ENCODE results near the gene ZP1. TPM values are rescaled to one million over a fixed set of nuclear protein-coding genes. Genes with fewer than 3 reads are reported as not detected.
"Not testable (repeated sequence)": the region's sequence is repeated elsewhere in the genome, so short reads cannot be mapped to it uniquely, and the experiment has no call there.

Gene ZP1, protein sequence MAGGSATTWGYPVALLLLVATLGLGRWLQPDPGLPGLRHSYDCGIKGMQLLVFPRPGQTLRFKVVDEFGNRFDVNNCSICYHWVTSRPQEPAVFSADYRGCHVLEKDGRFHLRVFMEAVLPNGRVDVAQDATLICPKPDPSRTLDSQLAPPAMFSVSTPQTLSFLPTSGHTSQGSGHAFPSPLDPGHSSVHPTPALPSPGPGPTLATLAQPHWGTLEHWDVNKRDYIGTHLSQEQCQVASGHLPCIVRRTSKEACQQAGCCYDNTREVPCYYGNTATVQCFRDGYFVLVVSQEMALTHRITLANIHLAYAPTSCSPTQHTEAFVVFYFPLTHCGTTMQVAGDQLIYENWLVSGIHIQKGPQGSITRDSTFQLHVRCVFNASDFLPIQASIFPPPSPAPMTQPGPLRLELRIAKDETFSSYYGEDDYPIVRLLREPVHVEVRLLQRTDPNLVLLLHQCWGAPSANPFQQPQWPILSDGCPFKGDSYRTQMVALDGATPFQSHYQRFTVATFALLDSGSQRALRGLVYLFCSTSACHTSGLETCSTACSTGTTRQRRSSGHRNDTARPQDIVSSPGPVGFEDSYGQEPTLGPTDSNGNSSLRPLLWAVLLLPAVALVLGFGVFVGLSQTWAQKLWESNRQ
- total RNA-seq (ENCODE audit: insufficient read depth, low replicate concordance): 0.96 TPM

DNA sequence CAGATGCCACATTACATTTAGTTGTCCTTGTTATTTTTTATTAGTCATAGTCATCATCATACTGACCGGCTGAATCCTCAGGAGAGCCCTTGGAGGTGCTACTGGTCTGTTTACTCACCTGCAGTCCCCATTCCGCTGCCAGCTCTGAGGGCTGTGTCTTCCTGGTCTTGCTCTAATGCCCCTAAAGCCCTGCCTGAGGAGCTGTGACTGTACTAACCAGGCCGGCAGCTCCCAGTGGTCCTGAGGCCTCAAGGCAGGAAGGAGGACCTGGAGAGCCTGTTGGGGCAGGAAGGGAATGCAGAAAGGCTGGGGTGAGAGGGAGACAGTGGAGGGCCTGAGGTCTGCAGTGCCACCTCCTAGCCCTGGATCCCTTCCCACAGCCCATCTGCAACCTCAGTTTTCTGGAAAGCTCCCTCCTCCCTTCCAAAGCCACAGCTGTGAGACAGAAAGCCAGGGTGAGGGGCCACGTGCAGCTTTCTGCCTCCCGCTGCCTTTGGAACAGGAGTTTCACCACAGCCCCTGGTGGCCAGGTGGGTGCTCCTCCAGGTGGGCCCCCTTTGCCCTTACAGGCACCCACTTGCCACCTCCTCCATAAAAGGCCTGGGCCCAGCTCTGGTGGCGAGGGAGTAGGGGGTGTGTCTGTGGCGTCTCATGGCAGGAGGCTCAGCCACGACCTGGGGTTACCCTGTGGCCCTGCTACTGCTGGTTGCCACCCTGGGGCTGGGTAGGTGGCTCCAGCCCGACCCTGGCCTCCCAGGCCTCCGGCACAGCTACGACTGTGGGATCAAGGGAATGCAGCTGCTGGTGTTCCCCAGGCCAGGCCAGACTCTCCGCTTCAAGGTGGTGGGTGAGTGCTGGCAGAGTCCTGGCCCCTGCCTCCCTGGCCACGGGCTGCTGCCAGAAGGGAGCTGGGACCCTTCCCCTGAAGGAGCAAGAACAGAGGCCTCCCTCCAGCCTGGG lies at the start of gene ZP1:
Gene ZP1, plus strand, starts transcription at position 632 of the 960 bp plus-strand sequence. Its CDS starts 20 bp downstream, at position 652.
- no peak for DNase-seq (ENCODE audit: low spot score)

DNA sequence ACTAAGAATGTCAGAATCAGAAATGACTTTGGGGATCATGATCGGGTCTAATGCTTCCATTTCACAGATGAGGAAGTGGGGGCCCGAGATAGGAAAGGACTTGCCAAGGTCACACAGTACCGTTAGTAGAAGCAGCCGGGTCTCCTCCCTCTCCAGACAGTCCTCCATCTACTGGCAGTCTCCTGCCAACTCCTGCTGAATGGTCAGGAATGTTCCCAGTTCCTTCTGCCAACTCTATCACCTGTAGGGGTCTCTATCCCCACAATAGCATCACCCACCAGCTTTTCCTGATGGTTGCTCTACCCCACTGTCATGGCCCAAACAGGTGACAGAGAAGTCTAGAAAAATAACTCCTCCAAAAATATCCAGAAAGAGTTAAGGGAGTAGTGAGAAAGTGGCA lies 49.3 kb upstream of the ZP1 start:
- DNase-seq (ENCODE audit: low spot score): no peak

DNA sequence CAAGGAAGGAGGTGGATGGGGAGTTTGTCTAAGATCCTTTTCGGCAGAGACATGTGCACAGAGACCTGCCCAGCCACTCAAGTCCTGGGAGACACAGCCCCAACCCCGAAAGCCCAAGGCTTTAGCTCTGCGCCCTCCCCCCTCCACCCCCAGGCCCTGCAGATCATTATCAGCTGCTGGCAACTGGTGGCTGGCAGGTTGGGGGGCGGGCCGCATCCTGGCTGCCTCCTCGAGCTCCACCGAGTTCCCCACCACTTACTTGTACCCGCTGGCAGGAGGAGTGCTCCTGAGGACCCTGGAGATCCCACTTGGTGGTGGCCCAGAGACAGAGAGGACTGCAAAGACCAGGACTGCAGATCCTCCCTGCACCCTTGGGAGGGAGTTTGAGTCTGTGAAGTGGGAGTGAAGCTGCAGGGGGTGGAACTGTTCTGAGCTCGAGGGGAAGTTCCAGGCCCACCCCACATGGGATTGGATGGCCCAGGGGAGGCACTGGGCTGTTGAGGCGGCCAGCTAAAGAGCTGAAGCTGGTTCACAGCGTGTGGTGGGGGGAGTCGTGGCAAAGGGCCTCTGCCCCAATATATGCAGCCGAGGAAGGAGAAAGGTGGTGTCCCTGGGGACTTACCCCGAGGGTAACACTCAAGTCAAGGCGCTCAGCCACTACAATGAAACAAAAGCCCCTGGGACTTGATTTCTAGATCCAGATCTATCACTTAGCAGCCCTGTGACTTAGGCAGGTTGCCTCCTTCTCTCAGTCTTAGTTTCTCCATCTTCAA lies 45.3 kb upstream of the ZP1 start:
- no peak for DNase-seq (ENCODE audit: low spot score)

DNA sequence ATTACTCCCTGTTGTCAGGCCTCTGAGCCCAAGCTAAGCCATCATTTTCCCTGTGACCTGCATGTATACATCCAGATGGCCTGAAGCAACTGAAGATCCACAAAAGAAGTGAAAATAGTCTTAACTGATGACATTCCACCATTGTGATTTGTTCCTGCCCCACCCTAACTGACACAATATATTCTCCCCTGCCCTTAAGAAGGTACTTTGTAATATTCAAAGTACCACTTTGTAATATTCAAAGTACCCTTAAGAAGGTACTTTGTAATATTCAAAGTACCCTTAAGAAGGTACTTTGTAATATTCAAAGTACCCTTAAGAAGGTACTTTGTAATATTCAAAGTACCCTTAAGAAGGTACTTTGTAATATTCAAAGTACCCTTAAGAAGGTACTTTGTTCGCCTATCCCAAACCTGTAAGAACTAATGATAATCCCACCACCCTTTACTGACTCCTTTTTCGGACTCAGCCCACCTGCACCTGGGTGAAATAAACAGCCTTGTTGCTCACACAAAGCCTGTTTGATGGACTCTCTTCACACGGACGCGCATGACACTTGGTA lies 43.5 kb upstream of the ZP1 start:
- DNase-seq (ENCODE audit: low spot score): not testable (repeated sequence)

DNA sequence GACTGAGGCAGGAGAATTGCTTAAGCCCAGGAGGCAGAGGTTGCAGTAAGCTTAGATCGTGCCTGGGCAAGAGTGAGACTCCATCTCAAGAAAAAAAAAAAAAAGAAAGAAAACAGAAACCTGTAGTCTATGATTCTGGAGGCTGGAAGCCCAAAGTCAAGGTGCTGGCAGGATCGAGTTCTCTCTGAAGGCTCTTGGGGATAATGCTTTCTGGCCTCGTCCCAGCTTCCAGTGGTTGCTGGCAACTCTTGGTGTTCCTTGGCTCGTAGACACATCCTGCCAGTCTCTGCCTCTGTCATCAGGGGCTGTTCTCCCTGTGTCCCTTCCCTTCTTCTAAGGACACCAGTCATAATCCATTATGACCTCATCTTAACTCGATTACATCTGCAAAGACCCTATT lies 42.2 kb upstream of the ZP1 start:
- no peak for DNase-seq (ENCODE audit: low spot score)

DNA sequence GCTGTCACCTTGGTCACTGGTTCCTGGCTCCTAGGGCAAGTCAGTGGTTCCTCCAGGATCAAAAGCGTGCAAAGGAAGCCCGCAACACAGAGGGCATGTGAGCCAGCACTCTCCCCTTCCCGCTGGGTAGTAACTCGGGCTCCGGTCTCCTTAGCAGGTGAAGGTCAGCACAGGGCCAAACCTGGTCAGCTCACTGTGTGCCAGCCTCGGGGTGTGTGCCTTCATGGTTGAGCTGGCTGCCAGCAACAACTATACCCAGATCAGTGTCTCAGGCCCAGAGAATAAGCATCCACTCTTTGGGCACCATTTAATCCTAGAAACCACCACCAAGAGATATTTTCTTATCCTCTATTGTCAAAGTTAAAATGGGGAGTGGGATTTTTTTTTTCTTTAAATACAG lies 41.6 kb upstream of the ZP1 start:
- no peak for DNase-seq (ENCODE audit: low spot score)

DNA sequence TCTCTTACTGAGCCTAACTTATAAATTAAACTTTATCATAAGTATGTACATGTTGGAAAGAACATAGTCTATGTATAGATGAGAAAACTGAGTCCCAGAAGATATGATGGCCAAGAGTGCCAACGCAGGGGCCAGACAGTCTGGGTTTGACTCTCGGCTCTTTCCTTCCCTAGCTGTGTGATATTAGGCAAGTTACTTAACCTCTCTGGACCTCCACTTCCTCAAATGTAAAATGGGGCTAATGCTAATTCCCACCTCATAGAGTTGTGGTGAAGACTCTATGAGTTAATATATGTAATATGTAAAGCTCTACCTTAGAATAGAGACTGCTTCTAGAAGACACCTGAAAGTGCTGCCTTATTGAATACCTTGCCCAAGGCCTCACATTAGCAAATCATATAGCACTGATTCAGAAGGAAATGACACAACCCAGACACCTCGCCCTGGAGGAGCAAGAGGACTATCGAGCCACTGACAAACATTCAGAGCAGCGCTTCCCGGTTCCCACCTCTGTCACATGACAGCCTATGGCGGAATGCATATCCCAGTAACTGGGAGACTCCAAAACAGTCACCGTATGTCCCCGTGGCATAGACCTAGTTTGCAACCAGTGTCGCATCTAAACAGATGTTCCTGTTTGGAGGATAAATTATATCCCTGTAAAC lies 36.7 kb upstream of the ZP1 start:
- no peak for DNase-seq (ENCODE audit: low spot score)

DNA sequence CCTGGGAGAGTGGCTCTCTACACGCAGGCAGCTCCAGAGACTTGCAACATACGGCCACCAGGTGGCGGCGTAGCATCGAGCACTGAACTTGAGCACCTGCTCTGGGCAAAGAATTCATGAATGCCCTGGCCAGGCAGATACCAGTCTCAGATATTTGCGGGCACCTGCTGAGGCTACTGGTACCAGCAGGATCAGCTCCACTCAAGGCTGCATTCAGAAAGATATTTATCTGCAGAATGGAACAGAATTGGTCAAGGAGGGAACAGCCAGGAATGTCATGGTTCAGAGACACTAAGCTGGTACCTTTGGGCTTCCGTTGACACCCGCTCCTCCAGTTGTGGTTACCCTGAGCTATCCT lies 36.2 kb upstream of the ZP1 start:
- peak; percentile 77 for DNase-seq (ENCODE audit: low spot score)

DNA sequence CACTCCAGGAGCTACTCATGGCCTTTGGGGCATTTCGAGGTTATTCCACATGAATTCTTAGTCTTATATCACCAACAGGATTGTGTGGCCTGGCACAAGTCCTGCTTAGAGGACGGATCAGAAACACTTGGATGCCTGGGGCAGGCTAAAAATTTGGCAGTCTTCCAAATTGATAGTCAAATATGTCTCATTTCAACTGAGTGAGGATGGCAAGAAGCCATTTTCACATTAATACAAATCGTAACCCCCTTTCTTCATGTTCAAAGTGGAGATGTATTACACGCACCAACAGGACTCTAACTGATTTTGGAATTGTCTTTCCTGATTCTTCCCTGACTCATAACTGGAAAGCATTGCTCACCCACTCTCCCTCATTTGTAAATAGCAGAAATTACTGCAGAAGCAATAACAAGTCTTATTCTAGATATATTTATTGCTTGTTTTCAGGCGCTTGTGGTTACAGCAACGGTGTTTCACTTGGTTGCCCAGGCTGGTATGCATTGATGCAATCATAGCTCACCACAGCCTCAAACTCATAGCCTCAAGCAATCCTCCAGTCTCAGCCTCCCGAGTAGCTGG lies 35.8 kb upstream of the ZP1 start:
- no peak for DNase-seq (ENCODE audit: low spot score)

DNA sequence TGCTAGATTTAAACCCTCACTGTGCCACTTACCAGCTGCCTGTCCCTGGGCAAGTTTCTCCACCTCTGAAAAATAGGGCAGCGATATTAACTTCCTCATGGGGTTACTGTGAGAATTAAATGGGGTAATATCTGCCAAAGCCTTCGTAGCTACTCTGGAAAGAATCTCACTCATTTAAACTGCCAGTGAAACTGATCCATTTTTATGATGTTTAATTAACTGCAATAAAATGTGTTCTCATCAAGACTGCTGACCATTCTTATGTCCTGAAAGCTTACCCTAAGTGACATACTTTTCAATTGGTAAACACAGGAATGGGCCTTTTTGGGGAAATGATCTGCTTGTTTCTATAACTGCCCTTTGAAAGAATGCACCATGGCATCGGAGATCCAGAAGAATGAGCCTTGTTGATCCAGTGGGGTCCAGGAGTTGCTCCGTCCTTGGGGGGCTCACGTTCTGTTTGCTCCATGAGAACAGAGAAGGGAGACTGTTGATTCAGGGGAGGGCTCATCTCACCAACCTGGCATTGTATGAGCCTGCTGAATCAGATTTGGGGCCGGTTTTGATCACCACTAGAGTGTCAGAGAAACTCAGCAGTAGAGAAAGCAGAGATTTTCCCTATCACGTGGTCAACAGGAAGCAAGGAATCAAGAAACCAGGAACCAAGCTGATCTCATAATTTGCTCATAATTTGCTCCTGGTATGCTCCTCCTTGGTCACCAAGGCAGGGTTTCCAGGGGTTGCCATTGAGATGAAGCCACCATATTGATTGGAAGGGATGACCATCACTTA lies 32.4 kb upstream of the ZP1 start:
- DNase-seq (ENCODE audit: low spot score): no peak

DNA sequence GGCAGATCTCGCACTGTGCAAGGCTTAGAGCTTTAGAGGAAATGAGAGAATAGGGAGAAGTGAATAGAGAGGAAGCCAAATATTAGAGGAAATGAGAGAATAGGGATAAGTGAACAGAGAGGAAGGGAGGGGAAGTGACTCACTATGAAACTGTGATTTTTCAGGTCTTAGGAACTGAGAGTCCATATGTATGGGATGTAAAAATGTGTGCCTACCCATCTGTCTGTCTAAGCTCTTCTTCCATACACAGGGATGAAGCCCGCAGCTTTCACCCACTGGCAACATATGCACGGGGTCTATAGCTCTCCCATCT lies 31.9 kb upstream of the ZP1 start:
- peak; percentile 32 for DNase-seq (ENCODE audit: low spot score)

DNA sequence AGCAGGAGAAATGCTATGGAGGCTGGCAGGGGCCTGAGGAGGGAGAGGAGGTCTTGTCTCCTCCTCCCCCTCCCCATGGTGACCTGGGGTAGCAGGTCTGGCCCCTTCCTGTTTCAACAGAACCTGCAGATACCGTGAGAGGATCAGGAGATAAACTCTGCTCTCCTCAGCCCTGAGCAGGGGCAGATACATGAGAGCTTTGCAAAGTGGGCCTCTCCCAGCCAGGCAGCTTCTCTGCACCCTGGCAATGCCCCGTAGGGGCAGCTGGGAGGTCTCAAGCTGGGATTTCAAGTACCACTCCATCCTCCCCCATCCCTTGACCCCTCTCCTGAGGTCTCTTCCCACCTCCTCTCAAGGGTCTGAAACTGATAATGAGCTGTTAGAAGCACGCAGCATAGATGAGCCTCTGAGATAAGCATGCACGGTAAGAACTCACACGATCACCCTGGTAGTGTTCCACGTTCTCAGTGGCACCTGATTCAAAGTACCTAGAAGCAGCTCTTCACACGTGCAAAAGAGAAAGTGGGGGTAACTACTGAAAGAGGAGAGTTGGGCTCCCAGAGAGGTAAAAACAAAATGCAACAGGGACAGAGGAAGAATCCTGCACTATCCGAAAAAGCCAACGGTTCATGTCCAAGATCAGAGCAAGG lies 30.4 kb upstream of the ZP1 start:
- DNase-seq (ENCODE audit: low spot score): no peak

DNA sequence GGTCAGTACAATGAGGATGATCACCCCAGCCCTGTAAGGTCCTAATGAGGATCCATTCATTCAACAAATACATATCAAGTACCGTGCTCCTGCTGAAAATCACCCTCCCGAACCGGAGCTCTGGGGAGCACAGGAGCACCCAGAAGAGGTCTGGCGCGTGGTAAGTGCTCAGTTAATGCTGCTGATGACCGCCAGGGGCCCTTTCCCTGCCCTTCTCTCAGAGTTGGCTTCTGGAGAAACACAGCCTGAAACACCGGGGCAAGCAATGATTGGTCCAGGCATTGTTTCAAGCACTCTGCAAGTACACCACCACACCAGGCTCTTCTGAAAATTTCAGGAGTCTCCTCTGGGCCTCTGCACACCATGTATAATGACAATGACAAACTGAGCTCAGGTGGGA lies 29.2 kb upstream of the ZP1 start:
- no peak for DNase-seq (ENCODE audit: low spot score)

DNA sequence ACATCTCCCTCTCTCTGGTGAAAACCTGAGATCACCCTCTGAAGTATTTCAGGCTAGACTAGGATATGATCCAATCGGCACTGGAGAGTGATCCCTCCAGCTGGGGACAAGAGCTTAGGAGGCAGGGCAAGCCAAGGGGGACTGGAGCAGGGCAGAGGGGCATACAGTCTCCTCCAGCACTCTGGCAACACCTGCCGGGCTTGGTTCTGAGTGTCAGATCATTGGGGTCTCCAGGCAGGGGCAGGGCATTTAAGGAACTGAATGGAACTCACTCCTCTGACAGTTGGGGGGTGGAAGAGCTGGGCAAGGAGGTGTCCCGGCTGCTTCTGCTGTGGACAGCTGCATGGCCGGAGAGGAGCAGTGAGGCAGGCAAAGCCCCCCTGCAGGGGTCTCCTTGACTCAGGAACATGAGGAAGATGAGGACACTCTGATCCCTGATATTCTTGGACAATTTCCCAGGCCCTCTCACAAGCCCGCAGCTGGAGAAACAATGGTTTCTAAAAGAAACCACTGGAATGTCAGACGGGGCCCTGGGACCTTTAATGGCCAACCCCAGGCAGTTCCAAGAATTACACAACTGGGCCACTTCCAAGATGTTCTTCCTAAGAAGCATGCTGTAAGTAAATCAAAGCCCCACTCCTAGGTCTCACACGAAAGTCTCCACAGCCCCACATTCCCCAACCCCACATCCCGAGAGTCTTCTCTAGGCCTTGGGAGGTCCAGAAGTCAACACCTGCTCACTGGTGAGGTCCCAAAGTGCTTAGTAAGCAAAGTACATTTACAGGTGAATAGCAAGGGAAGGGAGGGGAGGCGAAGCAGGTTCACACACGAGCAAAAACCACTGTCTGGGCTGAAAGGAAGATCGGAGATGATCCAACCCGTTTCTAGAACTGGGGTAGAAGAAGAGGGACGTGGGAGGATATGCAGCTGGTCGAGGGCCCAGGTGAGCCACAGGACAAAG lies 26.6 kb upstream of the ZP1 start:
- no peak for DNase-seq (ENCODE audit: low spot score)

DNA sequence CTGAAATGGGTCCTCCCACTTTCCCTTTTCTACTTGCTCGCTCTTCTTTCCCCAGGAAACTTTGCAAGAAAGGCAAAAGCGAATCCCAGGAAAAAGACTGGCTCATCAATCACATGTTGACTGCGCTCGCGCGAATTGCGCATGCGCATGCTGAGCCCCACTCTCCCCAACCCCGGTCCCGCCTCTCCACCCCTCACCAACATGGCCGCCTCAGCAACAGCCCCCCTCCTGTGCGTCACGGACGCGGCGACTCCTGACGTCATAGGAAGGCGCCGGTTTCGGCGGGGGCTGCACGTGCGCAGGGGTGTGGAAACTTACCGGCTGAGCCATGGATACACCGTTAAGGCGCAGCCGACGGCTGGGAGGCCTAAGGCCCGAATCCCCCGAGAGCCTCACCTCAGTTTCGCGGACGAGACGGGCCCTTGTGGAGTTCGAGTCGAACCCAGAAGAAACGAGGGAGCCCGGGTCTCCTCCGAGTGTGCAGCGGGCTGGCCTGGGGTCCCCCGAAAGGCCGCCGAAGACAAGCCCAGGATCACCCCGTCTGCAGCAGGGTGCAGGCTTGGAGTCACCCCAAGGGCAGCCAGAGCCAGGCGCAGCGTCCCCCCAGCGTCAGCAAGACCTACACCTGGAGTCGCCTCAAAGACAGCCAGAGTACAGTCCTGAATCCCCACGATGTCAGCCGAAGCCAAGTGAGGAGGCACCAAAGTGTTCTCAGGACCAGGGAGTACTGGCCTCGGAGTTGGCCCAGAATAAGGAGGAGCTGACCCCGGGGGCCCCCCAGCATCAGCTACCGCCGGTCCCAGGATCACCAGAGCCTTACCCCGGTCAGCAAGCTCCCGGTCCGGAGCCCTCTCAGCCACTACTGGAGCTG lies 25.3 kb upstream of the ZP1 start, which contains the start of gene CCDC86:
Gene CCDC86, plus strand, starts transcription at position 317 of the 871 bp plus-strand sequence. Its CDS starts 12 bp downstream, at position 329.
- DNase-seq (ENCODE audit: low spot score): peak; percentile 97

Measured in umbilical cord (tissue), 2 donors.